ENCODE data around the gene THG1L. TPM values are rescaled to one million over a fixed set of nuclear protein-coding genes. Genes with fewer than 3 reads are reported as not detected.
"Not testable (repeated sequence)": the region's sequence is repeated elsewhere in the genome, so short reads cannot be mapped to it uniquely, and the experiment has no call there.

Gene THG1L
- total and polyA plus RNA-seq, 10 of the 15 experiments (the other 5 are each of a cell fraction or from before 2014, with no cell fraction given) = 24.8 to 58.0 (median 34.5) TPM

GRCh38 chr5:157727858-157728257 is 3.4 kb upstream of the THG1L start:
- H3K36me3 ChIP-seq (ENCODE audit: control insufficient read depth in 2 of 2, insufficient read depth in 2 of 2, low read length in 1 of 2); H2AFZ ChIP-seq (ENCODE audit: control insufficient read depth, low read depth, low read length); BruUV-seq (replicated peaks); H3K9me3 ChIP-seq (replicated peaks; ENCODE audit: control insufficient read depth, insufficient read depth, low read length); intact Hi-C loops (cut with micrococcal nuclease; ENCODE audit: unreplicated experiment); H3K27me3 ChIP-seq (replicated peaks in 1 of 2; ENCODE audit: control insufficient read depth in 2 of 2, insufficient read depth in 2 of 2, low read length in 1 of 2); H3K4me3 ChIP-seq; ATAC-seq; DNase-seq (ENCODE audit: low read depth, low spot score); H4K20me1 ChIP-seq (ENCODE audit: control insufficient read depth, insufficient read depth); H3K79me2 ChIP-seq (ENCODE audit: control insufficient read depth, insufficient read depth, low read length); H3K4me2 ChIP-seq (ENCODE audit: control insufficient read depth, insufficient read depth); H3K9ac ChIP-seq (ENCODE audit: control insufficient read depth, insufficient read depth, low read length); in situ Hi-C loops (cut with MboI); FAIRE-seq: not testable (repeated sequence)
- H3K4me1 ChIP-seq (ENCODE audit: control insufficient read depth, insufficient read depth, low read length) = peaks cover 21% of the 10 kb centered on the region
- ChIA-PET SMC1A (ENCODE audit: uncharacterized antibody, unreplicated experiment) (interaction anchor here (0.7 to 3.0 kb wide), 10 partner anchors 9 to 263 kb away, joined by 3 to 20 read pairs (median 4); partner anchors contain the start of gene LSM11), POLR2A (interaction anchor here (1.2 to 1.8 kb wide), 2 partner anchors 9 to 119 kb away, joined by 3 to 8 read pairs; no protein-coding TSS in a partner anchor), CTCF (interaction anchor here (1.0 to 6.0 kb wide), 5 partner anchors 9 to 296 kb away, joined by 3 to 66 read pairs (median 10); partner anchors contain the start of gene LSM11), RAD21 (ENCODE audit: unreplicated experiment) (interaction anchor here (0.8 to 2.7 kb wide), 5 partner anchors 9 to 399 kb away, joined by 3 to 9 read pairs (median 5); partner anchors contain the start of gene LSM11)
- 0 out of 4 replicates have a peak, but pooled peaks of 1 of the 2 experiments have one; percentile 15 for TF ChIP-seq IKZF2 (IDR thresholded peaks at IDR 0.05)
- 0 out of 2 replicates have a peak overlapping the region, but pooled peaks have one; percentile 18 for H3K27ac ChIP-seq (ENCODE audit: control insufficient read depth, insufficient read depth)
- WGBS (ENCODE audit: insufficient coverage, insufficient replicate concordance, low lambda C conversion rate, missing lambda C conversion rate) = 76% methylated on average over 1 of the region's 1 CpG

- Histone ChIP-seq H3K4me2 (ENCODE audit: control insufficient read depth, insufficient read depth) (peak overlapping the region; percentile 93), H3K79me2 (ENCODE audit: control insufficient read depth, insufficient read depth, low read length) (peaks cover 6% of the 10 kb centered on the region), H3K9me3 (replicated peaks; ENCODE audit: control insufficient read depth, insufficient read depth, low read length) (no peaks in the 10 kb centered on the region), H3K4me3 (peak overlapping the region; percentile 85), H3K27me3 (replicated peaks in 1 of 2; ENCODE audit: control insufficient read depth in 2 of 2, insufficient read depth in 2 of 2, low read length in 1 of 2) (no peaks in the 10 kb centered on the region), H3K9ac (ENCODE audit: control insufficient read depth, insufficient read depth, low read length) (0 out of 2 replicates have a peak overlapping the region, but pooled peaks have one; percentile 7), H3K4me1 (ENCODE audit: control insufficient read depth, insufficient read depth, low read length) (peaks cover 21% of the 10 kb centered on the region), H3K27ac (ENCODE audit: control insufficient read depth, insufficient read depth) (peak overlapping the region; percentile 92), H3K36me3 (ENCODE audit: control insufficient read depth in 2 of 2, insufficient read depth in 2 of 2, low read length in 1 of 2) (no peaks in the 10 kb centered on the region; a peak in 1 of 4 replicates), H4K20me1 (ENCODE audit: control insufficient read depth, insufficient read depth) (no peaks in the 10 kb centered on the region), H2AFZ (ENCODE audit: control insufficient read depth, low read depth, low read length) (no peak overlapping the region; the same call in 1 of the 2 replicates)
- no TSS peak for BruUV-seq (replicated peaks)
- in situ Hi-C loops (cut with MboI) (no loop called here), intact Hi-C loops (cut with micrococcal nuclease; ENCODE audit: unreplicated experiment) (loop anchor here (5.0 kb wide), 2 partner anchors 158 to 228 kb away; no protein-coding TSS in a partner anchor)
- FAIRE-seq (peak; percentile 92), DNase-seq (ENCODE audit: low read depth, low spot score) (peak; percentile 83), ATAC-seq (peak; percentile 79)
- ChIA-PET RAD21 (ENCODE audit: unreplicated experiment) (interaction anchor here (0.9 to 3.5 kb wide), 5 partner anchors 10 to 297 kb away, joined by 3 to 11 read pairs (median 8); partner anchors contain the start of gene LSM11), CTCF (interaction anchor here (0.6 to 6.0 kb wide), 6 partner anchors 8 to 258 kb away, joined by 3 to 66 read pairs (median 7); partner anchors contain the start of gene LSM11), SMC1A (ENCODE audit: uncharacterized antibody, unreplicated experiment) (interaction anchor here (0.6 to 4.0 kb wide), 6 partner anchors 10 to 162 kb away, joined by 3 to 23 read pairs (median 4); partner anchors contain the start of genes C5orf52 and LSM11), POLR2A (interaction anchor here (0.6 to 3.2 kb wide), 2 partner anchors 12 to 14 kb away, joined by 8 to 17 read pairs; partner anchors contain the start of gene LSM11)
- no peak for TF ChIP-seq ETV6 (conservative IDR thresholded peaks at IDR 0.05 in 1 of 2, IDR thresholded peaks at IDR 0.05 in 1 of 2; ENCODE audit: borderline replicate concordance in 1 of 2, low read depth in 1 of 2)
- no peak for TF ChIP-seq EZH2 (IDR thresholded peaks at IDR 0.05; ENCODE audit: borderline replicate concordance, control insufficient read depth, low read depth, low read length)
- TF ChIP-seq SUPT20H (IDR thresholded peaks at IDR 0.05; ENCODE audit: borderline replicate concordance, control insufficient read depth, low read depth, low read length) = no peak
- TF ChIP-seq RBBP5 (conservative IDR thresholded peaks at IDR 0.05) = no peak
- TF ChIP-seq BMI1 (IDR thresholded peaks at IDR 0.05; ENCODE audit: borderline replicate concordance) = peak; percentile 60; the same call in 1 of the 2 replicates
- TF ChIP-seq PRDM15 (CRISPR knock-in tag; IDR thresholded peaks at IDR 0.05) = no peak
- TF ChIP-seq ATF7 (IDR thresholded peaks at IDR 0.05; ENCODE audit: low read depth) = peak; percentile 88
- TF ChIP-seq ESRRA (IDR thresholded peaks at IDR 0.05; ENCODE audit: low read length) = no peak
- TF ChIP-seq E2F4 (IDR thresholded peaks at IDR 0.05; ENCODE audit: low read depth, low read length) = no peak
- no peak for TF ChIP-seq ZZZ3 (IDR thresholded peaks at IDR 0.05; ENCODE audit: control insufficient read depth, insufficient read length, low read depth)
These were observed 1.4 kb upstream of the THG1L start for GRCh38 chr5:157729858-157730257.

Data from GM12878 (cell line).